D721Med (cell line): ENCODE data around the gene ZNF398.

Source experiments
- DNase-seq: peaks from one replicate; pipeline ENCODE4 v3.0.0; 2011; ENCODE audit warnings: low spot score; ENCODE audit not compliant: insufficient read length
- FAIRE-seq: peaks from 2 replicates; lab custom pipeline; 2011; peaks lifted over from hg19 to GRCh38; lab: Jason Lieb, UNC
- CTCF ChIP-seq: IDR thresholded peaks from 2 replicates; pipeline ENCODE4 v1.5.1; 2012; ENCODE audit warnings: mild to moderate bottlenecking, control low read depth; ENCODE audit not compliant: insufficient read depth; ENCODE audit errors: missing control alignments

ZNF398 gene

GRCh38 chr7:149196705-149197171 lies 49.5 kb downstream of the ZNF398 start:
- FAIRE-seq: no peak

GRCh38 chr7:149197675-149198074 lies 50.4 kb downstream of the ZNF398 start:
- TF ChIP-seq CTCF: no peak
- DNase-seq (no peak), FAIRE-seq (no peak)

More at GRCh38 chr7:149196705-149197171, 49.5 kb downstream of the ZNF398 start:
- no peak for DNase-seq
- no peak for TF ChIP-seq CTCF

GRCh38 chr7:149198161-149198816 lies 51.0 kb downstream of the ZNF398 start:
- no peak for DNase-seq
- no peak for TF ChIP-seq CTCF
- FAIRE-seq: no peak

- FAIRE-seq: no peak
- TF ChIP-seq CTCF: no peak
- no peak for DNase-seq
Observed at GRCh38 chr7:149199234-149199995, 52.2 kb downstream of the ZNF398 start.

- TF ChIP-seq CTCF: no peak
- no peak for DNase-seq
- no peak for FAIRE-seq
Observed at GRCh38 chr7:149202831-149203231, 55.6 kb downstream of the ZNF398 start.

GRCh38 chr7:149205690-149206381 lies 58.6 kb downstream of the ZNF398 start:
- DNase-seq (no peak), FAIRE-seq (no peak)
- TF ChIP-seq CTCF: no peak
